Fibroblast of skin of back (primary cell): ENCODE results near the gene KDM3A.
"Not testable (repeated sequence)": the region's sequence is repeated elsewhere in the genome, so short reads cannot be mapped to it uniquely, and the experiment has no call there.

Experiments
- DNase-seq: peaks from one replicate; pipeline ENCODE4 v3.0.0-alpha.2; 2013

Gene KDM3A

DNA sequence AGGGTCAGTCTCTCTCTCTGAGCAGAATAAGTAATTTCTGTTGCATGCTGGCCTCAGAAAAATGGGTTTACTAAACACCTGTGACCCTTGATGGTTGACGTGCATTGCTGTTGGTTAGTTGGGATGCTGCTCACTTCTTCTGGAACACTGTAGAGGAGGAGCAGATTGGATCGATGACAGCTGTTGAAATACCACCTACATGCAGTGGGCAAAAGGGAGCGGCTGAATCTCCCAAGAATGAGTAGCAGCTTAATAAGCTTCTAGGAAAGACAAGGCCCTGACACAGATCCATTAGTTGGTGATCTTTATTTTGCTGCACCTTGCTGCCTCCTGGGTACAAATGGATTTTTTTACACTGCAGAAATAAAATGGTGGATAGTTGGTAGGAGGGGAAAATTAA, 43.2 kb downstream of the KDM3A start:
- no peak for DNase-seq

DNA sequence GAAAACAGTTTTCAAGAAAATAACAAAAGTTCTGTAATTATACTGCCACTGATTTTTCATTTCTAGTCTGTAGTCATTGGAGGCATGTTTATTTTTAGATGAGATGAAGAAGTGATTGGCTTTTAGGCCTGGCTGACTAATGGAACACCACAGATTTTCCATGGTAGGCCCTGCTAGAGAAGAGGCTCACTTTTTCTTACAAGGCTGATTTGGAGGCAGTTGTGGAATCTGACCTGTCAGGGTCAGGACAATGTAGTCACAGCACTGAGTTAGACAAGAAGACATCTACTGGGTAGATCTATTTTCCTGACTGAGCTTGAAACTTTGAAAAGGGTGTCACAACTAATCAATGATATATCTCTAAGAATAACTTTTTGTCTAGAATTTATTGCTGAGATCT, 43.9 kb downstream of the KDM3A start:
- DNase-seq, result no peak

DNA sequence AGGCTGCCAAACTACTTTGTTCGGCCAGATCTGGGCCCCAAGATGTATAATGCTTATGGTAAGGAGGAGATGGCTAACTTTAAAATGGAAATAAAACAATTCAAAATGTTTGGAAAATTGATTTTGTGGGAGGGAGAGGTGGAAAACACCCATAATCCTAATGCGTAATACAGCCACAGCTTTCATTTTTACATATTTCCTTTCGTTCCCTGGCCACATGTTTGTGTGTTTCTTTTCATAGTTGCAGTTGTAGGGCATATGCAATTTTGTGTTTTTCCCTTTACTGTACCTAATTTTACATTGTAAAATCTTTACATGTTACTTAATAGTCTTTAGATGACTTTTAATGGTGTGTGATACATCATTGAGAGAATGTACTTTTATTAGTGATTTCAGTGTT, 44.6 kb downstream of the KDM3A start:
- no peak for DNase-seq

DNA sequence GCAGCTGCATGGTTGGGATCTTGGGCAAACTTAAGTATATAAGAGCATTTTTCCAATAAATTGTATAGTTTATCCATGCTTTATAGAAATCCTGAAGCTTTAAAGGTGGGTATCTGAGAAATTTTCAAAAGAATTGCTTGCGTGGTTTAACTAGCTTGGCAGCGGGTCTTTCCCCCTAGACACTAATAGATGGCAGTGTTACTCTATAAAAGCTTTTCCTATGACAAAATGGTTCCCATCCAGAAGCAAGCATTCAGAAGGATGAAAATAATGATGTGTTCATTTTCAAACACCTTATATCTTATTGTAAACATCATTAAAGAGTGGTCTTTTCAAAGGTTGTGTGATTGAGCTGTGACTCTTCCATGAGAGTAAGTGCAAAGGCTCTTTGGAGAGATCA, 45.9 kb downstream of the KDM3A start:
- DNase-seq, result no peak

DNA sequence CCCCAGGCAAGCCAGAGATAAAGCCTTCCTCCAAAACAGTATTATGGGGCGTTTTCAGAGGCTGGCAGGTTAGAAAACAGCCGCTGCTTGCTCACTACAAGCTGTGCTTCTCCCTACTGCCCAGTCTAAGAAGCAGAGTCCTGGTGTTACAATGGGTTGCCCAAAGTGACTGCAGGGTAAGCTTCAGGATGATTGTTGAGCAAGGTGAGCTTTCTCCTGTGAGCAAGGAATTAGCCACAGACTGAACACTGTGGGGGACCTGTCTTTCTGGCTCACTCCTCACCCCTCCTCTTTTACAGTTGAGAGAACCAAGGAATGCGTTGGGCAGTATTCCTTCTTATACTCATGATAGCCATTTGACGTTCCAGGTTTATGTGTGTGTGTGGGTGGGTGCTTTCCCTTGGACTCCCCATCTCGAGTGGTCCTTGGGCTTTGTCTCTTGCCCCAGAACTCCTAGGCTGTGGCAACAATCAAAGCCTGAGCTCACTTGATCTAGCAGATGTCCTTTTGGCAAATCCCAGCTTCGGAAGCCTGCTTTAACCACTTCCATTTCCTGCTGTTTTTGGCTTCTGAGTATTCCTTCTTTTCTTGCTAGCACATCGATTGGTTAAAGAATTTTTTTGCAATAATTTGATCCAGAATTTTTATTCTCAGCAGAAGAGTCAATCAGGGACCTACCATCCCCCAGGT, 47.5 kb downstream of the KDM3A start:
- DNase-seq, result no peak

DNA sequence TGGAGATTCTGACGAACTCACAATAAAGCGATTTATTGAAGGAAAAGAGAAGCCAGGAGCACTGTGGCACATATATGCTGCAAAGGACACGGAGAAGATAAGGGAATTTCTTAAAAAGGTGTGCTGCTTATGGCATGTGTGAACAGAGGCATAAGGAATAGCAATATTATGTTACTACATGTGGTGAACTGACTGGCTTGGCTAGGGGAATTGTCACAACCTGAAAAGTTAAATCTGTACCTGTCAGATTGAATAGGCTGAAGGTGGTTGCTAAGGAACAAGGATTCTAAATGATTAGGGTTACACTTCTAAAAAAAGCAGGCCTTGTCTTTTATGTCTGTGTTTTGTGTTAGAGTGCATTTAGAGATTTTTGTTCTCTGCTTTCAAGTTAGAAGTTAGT, 48.4 kb downstream of the KDM3A start:
- no peak for DNase-seq

DNA sequence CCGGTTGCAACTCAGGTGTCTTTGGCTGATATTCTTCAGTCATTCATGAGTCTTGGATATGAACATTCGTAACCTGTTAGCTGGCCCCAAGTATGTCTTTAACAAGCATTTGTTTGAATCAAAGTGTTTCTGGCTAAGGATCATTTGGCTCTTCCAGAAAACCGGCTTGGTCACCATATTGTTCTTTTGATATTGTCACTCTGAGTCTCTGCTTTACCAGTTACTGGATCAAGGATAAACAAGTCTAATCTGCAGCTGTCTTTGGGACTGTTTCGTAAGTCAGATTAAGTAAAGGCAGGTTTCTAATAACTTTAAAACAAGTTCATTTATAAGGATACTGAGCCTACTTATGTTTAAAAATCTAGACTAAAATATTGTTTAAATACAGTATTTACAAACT, 49.1 kb downstream of the KDM3A start:
- DNase-seq, result no peak

DNA sequence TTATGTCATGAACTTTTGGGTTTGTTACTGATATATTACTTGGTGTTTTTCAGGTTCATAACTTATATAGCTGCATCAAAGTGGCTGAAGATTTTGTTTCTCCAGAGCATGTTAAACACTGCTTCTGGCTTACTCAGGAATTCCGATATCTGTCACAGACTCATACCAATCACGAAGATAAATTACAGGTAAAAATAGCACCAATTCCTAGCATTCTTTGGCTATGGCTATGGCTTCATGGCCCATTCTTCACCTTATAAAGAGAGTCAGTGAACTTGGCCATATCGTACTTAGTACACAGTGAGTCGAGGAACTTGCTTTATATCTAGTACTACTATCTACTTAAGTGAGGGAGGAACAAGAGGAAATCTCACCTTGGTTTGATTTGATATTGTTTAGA, 49.9 kb downstream of the KDM3A start:
- no peak for DNase-seq

DNA sequence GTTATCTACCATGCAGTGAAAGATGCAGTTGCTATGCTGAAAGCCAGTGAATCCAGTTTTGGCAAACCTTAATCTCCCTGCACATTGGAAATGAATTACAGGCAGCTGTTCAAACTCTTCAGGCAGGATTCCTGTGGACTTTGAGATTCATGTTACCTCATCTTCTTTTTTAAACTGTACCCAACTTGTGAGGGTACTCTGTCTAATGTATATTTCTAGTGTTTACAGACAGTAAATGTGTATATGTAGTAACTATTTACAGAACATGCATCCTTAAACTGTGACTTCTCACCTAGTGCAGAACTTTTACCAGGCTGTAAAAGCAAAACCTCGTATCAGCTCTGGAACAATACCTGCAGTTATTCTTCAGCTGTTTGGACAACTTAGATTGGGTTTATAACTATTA, 50.9 kb downstream of the KDM3A start:
- DNase-seq, result no peak

DNA sequence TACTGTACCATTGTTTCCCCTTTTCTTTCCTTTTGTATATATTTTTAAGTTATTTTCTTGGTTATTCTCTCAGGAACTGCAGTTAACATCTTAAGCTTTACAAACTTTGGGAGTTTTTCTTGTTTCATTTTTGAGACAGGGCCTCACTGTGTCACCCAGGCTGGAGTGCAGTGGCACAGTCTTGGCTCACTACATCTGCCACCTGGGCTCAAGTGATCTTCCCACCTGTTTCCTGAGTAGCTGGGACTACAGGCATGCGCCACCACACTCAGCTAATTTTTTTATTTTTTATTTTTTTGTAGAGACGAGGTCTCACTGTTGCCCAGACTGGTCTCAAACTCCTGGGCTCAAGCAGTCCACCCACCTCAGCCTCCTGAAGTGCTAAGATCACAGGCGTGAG, 55.2 kb downstream of the KDM3A start:
- DNase-seq, result not testable (repeated sequence)

DNA sequence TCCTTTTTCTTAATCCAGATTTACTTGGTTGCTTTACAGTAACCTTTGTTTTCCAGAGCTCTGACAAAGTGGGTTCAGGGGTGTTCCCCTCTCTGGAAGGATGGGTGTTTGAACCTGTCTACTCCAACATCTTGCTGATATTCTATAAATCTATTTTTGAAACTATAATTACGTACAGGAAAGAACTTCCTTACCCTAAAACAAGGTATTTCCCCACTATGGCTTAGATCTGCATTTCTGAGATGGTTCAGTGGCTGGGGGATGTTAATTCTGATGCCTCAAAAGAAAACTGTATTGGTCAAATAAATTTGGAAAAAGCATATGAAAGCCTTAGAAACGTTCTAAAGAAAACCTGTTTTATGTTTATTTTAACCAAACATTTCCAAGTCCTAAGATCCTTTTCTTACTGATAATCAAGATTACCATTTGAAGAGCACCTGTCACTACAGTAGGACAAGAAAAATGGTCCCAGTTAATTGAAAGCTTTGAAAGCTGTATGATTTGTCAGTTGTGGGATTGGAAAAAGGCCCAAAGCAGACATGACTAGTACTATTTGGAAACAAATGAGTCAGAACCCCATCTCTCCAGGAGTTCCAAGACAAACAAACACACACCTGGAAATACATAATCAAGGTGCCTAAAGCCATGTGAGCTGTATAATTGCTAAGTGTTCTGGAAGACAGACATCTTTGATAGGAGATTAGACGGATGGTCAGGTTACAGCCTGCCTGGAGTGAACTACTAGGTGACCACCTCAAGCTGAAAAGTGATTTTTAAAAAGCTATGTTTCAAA, 57.5 kb downstream of the KDM3A start:
- no peak for DNase-seq

DNA sequence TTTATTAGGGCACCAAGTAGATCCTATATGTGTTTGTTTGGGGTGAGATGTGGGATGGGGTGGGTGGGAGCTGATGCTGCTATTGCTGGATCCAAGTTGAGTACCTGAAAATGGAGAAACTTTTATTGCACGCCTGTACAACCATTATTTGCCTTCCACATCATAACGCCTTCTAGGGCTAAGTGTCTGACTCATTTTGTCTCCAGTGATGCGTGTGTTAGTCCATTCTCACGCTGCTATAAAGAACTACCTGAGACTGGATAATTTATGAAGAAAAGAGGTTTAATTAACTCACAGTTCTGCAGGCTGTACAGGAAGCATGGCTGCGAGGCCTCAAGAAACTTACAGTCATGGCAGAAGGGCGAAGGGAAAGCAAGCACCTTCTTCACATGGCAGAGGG, 58.2 kb downstream of the KDM3A start:
- DNase-seq, result no peak

DNA sequence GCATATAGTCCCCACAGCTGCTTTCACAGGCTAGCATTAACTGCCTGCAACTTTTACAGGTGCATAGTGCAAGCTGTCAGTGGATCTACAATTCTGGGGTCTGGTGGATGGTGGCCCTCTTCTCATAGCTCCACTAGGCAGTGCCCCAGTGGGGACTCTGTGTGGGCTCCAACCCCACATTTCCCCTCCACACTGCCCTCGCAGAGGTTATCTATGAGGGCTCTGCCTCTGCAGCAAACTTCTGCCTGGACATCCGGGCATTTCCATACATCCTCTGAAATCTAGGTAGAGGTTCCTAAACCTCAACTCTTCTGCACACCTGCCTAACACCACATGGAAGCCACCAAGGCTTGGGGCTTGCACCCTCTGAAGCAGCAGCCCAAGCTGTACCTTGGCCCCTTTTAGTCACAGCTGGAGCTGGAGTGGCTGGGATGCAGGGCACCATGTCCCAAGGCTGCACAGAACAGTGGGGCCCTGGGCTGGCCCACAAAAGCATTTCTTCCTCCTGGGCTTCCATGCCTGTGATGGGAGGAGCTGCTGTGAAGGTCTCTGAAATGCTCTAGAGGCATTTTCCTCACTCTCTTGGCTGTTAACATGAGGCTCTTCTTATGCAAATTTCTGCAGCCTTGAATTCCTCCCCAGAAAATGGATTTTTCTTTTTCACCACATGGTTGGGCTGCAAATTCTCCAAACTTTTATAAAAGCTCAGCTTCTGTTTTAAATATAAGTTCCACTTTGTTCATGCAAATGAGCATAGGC, 59.3 kb downstream of the KDM3A start:
- DNase-seq, result no peak

DNA sequence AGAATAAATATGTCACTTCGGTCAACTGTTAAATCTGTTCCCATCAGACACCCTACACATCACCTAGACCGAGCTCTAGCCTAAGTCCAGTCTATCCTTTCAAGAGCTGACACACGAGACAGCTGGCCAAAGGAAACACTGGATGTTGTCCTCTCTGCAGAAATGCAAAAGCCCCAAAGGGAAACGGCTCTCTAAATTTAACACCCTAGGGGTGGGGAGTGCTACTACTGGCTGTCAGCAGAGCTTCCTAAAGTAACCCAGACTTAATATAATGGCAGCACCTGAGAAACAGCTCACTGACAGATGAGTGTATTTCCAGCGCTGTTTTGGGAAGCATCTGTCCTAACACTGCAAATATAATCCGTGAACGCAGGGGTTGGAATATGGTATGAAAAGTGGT, 66.4 kb downstream of the KDM3A start:
- DNase-seq, result no peak

DNA sequence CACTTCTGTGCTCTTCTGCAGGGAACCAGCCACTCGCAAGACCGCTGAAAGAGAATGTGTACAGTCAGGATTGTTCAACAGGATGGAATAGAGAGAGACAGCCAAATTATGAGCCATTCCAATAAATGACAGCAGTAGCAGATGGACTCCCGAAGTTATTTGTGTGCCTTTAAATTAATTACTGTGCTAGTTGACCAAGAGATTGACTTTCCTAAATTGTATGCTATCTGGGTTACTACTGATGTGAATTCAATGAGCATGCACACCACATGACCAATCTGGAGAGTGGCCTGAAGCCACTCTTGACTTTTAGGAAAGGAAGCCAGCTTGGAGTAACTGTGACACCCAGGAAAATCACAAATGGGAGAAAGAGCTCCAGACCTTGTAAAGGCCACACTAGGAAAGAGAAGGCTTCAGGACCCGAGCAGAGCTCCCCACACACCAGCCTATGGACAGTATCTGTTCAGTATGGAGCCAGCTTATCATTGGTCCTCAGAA, 69.3 kb downstream of the KDM3A start:
- DNase-seq, result no peak

DNA sequence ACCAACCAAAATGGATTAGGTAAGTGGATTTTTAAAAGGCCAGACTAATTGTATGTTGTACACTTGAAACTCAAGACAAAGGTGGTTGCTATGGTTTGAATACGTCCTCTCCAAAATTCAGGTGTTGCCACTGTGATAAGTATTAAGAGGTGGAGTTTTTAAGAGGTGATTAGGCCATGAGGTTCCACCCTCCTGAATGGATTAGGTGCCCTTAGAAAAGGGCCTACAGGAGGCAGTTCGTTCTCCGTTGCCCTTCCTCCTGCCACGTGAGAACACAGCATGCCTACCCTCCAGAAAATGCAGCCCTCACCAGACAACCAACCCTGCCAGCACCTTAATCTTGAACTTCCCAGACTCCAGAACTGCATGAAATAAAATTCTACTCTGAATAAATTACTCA, 70.9 kb downstream of the KDM3A start:
- DNase-seq, result no peak

DNA sequence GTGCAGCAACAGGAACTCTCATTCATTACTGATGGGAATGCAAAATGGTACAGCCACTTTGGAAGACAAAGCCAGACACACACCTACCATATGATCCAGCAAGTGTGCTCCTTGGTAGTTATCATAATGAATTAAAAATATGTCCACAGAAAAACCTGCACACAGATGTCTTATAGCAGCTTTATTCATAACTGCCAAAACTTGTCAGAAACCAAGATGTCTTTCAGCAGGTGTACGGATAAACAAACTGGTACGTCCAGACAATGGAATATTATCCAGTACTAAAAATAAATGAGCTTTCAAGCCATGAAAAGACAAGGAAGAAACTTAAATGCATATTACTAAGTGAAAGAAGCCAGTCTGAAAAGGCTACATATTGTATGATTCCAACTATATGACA, 71.7 kb downstream of the KDM3A start:
- DNase-seq, result no peak

DNA sequence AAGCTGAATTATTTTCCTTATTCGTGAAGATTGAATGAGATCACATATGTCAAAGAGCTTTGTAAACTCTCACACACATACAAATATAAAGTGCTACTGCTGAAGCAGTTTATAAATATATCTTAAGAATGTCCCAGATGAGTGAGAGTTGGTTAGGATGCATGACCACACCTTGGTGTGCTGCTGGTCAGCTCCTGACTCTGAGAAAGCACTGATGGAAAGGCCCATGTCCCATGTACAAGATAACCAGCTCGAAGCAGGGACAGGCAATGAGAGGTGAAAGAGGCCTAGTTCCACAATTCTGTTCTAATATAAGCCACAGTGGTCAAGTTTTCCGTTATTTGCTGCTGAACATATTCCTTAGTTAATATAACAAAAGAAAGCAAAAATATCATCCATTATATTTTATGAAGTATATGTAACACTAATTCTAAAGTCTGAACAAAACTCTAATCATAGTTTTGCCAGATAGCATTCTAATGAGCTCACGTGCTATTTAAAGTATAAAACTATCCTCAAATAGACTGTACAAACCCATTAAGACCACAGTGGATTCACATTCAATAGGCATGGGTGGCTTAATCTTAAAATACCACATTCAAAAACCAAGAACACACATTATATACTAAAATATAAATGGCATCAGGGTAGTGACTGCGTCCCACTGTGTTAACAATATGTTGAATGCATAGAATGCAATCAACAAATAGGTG, 72.9 kb downstream of the KDM3A start:
- no peak for DNase-seq

DNA sequence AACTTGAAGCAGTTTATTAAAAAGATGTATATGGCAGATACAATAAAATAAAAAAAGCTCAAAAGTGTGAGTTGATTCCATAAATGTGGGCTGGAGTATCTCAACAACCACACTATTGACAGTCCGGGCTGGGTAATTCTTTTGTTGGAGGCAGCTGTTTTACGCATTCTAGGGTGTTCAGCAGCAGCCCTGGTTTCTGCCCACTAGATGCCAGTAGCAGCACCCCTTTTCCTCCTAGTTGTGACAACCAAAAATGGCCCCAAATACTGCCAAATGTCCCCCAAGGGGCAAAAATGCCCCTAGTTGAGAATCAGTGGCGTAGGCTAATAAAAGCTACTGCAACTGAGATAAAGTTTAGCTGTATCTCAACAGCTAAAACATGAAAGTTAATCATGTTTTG, 77.3 kb downstream of the KDM3A start:
- DNase-seq, result no peak

DNA sequence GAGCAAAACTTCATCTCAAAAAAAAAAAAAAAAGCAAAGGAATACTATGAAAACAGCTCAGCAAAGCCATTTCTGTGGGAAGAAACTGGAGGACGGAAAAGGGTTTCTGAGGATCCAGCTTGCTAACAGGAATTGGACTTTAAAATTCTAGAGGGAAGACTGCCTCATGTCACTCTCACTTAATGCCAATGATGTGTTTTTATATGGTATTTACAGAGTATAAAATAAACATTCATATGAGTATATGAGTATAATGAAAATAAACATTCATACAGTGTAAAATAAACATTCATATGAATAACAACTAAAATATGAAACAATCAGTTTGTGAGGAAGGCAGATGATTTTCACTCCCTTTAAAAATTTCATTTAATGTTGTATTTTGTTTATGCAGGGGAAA, 78.2 kb downstream of the KDM3A start:
- DNase-seq, result peak; percentile 24

DNA sequence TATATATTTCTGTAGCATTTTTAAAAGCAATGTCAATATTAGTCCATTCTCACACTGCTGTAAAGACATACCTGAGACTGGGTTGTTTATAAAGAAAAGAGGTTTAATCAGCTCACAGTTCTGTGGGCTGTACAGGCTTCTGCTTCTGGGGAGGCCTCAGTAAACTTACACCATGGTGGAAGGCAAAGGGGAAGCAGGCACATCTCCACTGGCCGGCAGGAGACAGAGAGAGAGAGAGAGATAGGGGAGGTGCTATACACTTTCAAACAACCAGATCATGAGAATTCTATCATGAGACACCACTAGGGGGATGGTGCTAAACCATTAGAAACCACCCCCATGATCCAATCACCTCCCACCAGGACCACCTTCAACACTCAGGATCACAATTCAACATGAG, 79.0 kb downstream of the KDM3A start:
- DNase-seq, result no peak

DNA sequence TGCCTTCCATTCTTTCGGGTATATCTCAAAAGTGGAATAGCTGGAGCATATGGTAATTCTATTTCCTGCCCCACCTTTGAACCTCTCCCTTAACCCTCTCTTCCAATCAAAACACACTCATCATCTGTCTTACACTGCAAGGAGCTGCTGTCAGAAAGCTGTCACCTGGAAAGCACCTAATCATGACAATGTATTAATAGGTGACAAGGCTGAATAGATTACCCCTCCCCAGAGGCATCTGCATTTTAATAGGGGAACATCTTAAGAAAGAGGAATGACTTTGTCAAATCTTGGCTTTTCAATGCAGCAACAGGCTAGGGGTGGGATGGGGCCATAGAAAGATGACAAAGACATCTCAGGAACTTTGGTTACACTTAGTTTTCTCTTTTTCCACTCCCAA, 80.8 kb downstream of the KDM3A start:
- DNase-seq, result no peak

DNA sequence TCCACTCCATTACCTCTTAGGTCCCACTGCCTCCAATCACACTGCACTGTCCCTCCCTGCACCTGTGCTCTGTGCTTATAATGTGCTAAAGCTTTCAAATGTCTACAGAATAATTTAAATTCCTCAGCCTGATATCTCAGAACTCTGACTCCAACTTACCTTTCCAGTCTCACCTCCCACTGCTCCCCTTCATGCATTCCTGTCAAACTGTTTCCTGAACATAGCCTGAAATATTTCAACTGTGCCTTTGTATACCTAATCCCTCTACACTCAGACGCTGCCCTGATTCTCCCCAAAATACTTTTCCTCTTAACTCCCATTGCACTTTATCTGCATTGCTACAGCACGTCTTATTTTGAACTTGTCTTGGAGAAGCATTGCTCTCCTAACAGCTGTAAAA, 81.5 kb downstream of the KDM3A start:
- DNase-seq, result no peak
